Endothelial cell of umbilical vein (primary cell): ENCODE measurements around the gene SRGAP1. TPM values are rescaled to one million over a fixed set of nuclear protein-coding genes. Genes with fewer than 3 reads are reported as not detected.
"Not testable (repeated sequence)": the region's sequence is repeated elsewhere in the genome, so short reads cannot be mapped to it uniquely, and the experiment has no call there.

Experiments
- BruUV-seq: library from RNA; stranded (reverse); fragments of 400-500 nt; replicated peaks from 2 replicates; lab custom pipeline; 2021; lab: Mats Ljungman, UMichigan
- CTCF ChIA-PET: fragments of 300-600, 350-600 bp; sonication (Branson Sonifier 250); formaldehyde crosslinking; loops from one replicate; lab custom pipeline; 2021; ENCODE audit warnings: antibody characterized with exemption, inconsistent platforms; lab: Charles Lee
- POLR2A ChIA-PET: fragments of 300-600, 350-600 bp; sonication (Branson Sonifier 250); formaldehyde crosslinking; loops from one replicate; lab custom pipeline; 2021; ENCODE audit warnings: antibody characterized with exemption, inconsistent platforms; lab: Charles Lee
- DNase-seq: peaks from one replicate; pipeline ENCODE4 v3.0.0-alpha.2; 2011; ENCODE audit warnings: low read depth, low spot score
- FAIRE-seq: peaks from 2 replicates; lab custom pipeline; 2011; peaks lifted over from hg19 to GRCh38; lab: Jason Lieb, UNC
- H2AFZ ChIP-seq: 2 replicates; pipeline ENCODE4 v1.6.0; 2012; ENCODE audit warnings: low read depth, low read length, control low read depth, inconsistent platforms
- H3K27ac ChIP-seq: 2 replicates; pipeline ENCODE4 v1.5.1; 2011; ENCODE audit warnings: low read depth, mild to moderate bottlenecking, control low read depth, low read length, moderate library complexity; ENCODE audit not compliant: insufficient read depth
- H3K27me3 ChIP-seq, 2 experiments: 2 replicates each; pipeline versions ENCODE4 v1.6.0 to v1.6.1; 2011; ENCODE audit warnings: low read length in 2 of 2, mixed read lengths in 1 of 2; ENCODE audit not compliant: control insufficient read depth in 2 of 2, insufficient read depth in 2 of 2
- H3K36me3 ChIP-seq, 2 experiments: 2 replicates in 1 of 2; 3 replicates in 1 of 2; pipeline ENCODE4 v1.5.1; 2011; ENCODE audit warnings: low read length in 2 of 2, mild to moderate bottlenecking in 1 of 2, moderate library complexity in 1 of 2; ENCODE audit not compliant: control insufficient read depth in 2 of 2, insufficient read depth in 2 of 2; ENCODE audit errors: extremely low read depth in 1 of 2
- H3K4me1 ChIP-seq: 3 replicates; pipeline ENCODE4 v1.5.1; 2011; ENCODE audit warnings: mild to moderate bottlenecking, low read length; ENCODE audit not compliant: control insufficient read depth, insufficient read depth; ENCODE audit errors: extremely low read depth
- H3K4me2 ChIP-seq: 2 replicates; pipeline ENCODE4 v1.6.1; 2011; ENCODE audit warnings: low read length, control low read depth, mixed read lengths; ENCODE audit not compliant: insufficient read depth
- H3K4me3 ChIP-seq, 3 experiments: fragments of 200-600 bp in 1 of 3; sonication (generic), shearing (Covaris generic) in 1 of 3; replicated peaks in 1 of 3; 2 replicates each; pipeline ENCODE4 v1.5.1; 2011 to 2016; ENCODE audit warnings: control low read depth in 3 of 3, low read length in 3 of 3, mild to moderate bottlenecking in 2 of 3, inconsistent platforms in 1 of 3, low read depth in 1 of 3, moderate library complexity in 1 of 3; ENCODE audit not compliant: insufficient read depth in 1 of 3
- H3K79me2 ChIP-seq: 2 replicates; pipeline ENCODE4 v1.6.0; 2012; ENCODE audit warnings: low read length, inconsistent platforms; ENCODE audit not compliant: control insufficient read depth, insufficient read depth
- H3K9ac ChIP-seq: replicated peaks from 2 replicates; pipeline ENCODE3; 2011; ENCODE audit warnings: low read length, control low read depth; ENCODE audit not compliant: insufficient read depth; ENCODE audit errors: extremely low read depth
- H3K9me1 ChIP-seq: replicated peaks from 3 replicates; pipeline ENCODE4 v1.6.0; 2011; ENCODE audit warnings: mild to moderate bottlenecking, low read length; ENCODE audit not compliant: control insufficient read depth, insufficient read depth; ENCODE audit errors: extremely low read depth
- H3K9me3 ChIP-seq: replicated peaks from 2 replicates; pipeline ENCODE4 v1.5.1; 2012; ENCODE audit warnings: low read length, inconsistent platforms; ENCODE audit not compliant: control insufficient read depth, insufficient read depth
- H4K20me1 ChIP-seq: replicated peaks from 2 replicates; pipeline ENCODE3; 2011; ENCODE audit warnings: mild to moderate bottlenecking, low read length; ENCODE audit not compliant: control insufficient read depth, insufficient read depth; ENCODE audit errors: extremely low read depth
- CTCF ChIP-seq, 2 donors: IDR thresholded peaks; 1 replicate in 1 of 2; 2 replicates in 1 of 2; pipeline ENCODE4 v1.5.1; 2011; ENCODE audit warnings: low read length in 2 of 2, mild to moderate bottlenecking in 2 of 2, moderate library complexity in 2 of 2, control low read depth in 1 of 2, inconsistent platforms in 1 of 2, low read depth in 1 of 2; ENCODE audit not compliant: insufficient read depth in 1 of 2; ENCODE audit errors: extremely low read depth in 1 of 2
- EZH2 ChIP-seq: IDR thresholded peaks from 2 replicates; pipeline ENCODE4 v1.6.1; 2012; ENCODE audit warnings: borderline replicate concordance, low read depth, mild to moderate bottlenecking, moderate library complexity, low read length, inconsistent platforms; ENCODE audit not compliant: severe bottlenecking
- FOS ChIP-seq: IDR thresholded peaks from 2 replicates; pipeline ENCODE4 v1.6.1; 2011; ENCODE audit warnings: mild to moderate bottlenecking, low read length, moderate library complexity, borderline replicate concordance; ENCODE audit not compliant: insufficient read depth
- GATA2 ChIP-seq: IDR thresholded peaks from 2 replicates; pipeline ENCODE4 v1.7.0; 2011; ENCODE audit warnings: low read depth, mild to moderate bottlenecking, moderate library complexity, mixed read lengths, low read length; ENCODE audit not compliant: insufficient read length, insufficient read depth
- JUN ChIP-seq: IDR thresholded peaks from 2 replicates; pipeline ENCODE4 v1.6.1; 2011; ENCODE audit warnings: borderline replicate concordance, low read depth; ENCODE audit not compliant: insufficient read length, insufficient read depth
- MAX ChIP-seq: IDR thresholded peaks from 2 replicates; pipeline ENCODE4 v1.6.1; 2011; ENCODE audit not compliant: insufficient read depth, insufficient read length
- MYC ChIP-seq: IDR thresholded peaks from one replicate; pipeline ENCODE4 v1.6.1; 2011; ENCODE audit warnings: mild to moderate bottlenecking, low read depth, low read length
- POLR2A ChIP-seq: IDR thresholded peaks from 2 replicates; pipeline ENCODE4 v1.6.1; 2012; ENCODE audit warnings: low read depth, mild to moderate bottlenecking, control low read depth, low read length
- POLR2AphosphoS5 ChIP-seq: IDR thresholded peaks from 2 replicates; pipeline ENCODE4 v1.6.1; 2012; ENCODE audit warnings: low read depth, mild to moderate bottlenecking, control low read depth, low read length, moderate library complexity; ENCODE audit not compliant: insufficient read depth
- dilution Hi-C: fragments of 300-500 bp; cut with MboI; formaldehyde crosslinking; loops from one replicate; pipeline ENCODE4 v1.15.0; 2019; ENCODE audit warnings: low sequenced_read_pairs; ENCODE audit not compliant: extremely low pct_ligation_motif_present
- intact Hi-C: fragments of 100-400 bp; cut with micrococcal nuclease; formaldehyde crosslinking; loops from one replicate; pipeline ENCODE4 v1.10.0; 2022
- polyA plus RNA-seq, 4 experiments: library from polyadenylated mRNA; depleted of rRNA in 3 of 4; stranded (reverse) in 3 of 4; unstranded in 1 of 4; fragments of >200 nt; gene quantifications; 2 replicates each; pipeline versions ENCODE4 v1.2.1 to v1.2.3, GENCODE V29; 2011 to 2012; ENCODE audit warnings: missing spikeins in 1 of 4
- total RNA-seq: library from RNA; stranded (reverse); gene quantifications from 2 replicates; pipeline ENCODE4 v1.2.3, GENCODE V29; 2021

Gene SRGAP1
- total and polyA plus RNA-seq, 2 donors (not counting 3 experiments of a cell fraction or from before 2014, with no cell fraction given): 4.9 to 16.3 TPM

GRCh38 chr12:64018116-64018515 lies 173.6 kb downstream of the SRGAP1 start:
- BruUV-seq, intact Hi-C loops, H3K27me3 ChIP-seq, H3K79me2 ChIP-seq, DNase-seq, H3K9ac ChIP-seq, H2AFZ ChIP-seq, H3K4me2 ChIP-seq, H3K4me3 ChIP-seq, H3K9me1 ChIP-seq, POLR2A ChIA-PET, H3K27ac ChIP-seq, H3K4me1 ChIP-seq, H3K36me3 ChIP-seq, dilution Hi-C loops, H4K20me1 ChIP-seq, FAIRE-seq, H3K9me3 ChIP-seq: not testable (repeated sequence)
- CTCF ChIA-PET: interaction anchor here (1.3 kb wide), 2 partner anchors 11 to 174 kb away, joined by 3 read pairs; partner anchors contain the start of gene SRGAP1

- POLR2A ChIA-PET: no interaction called here
- no peaks in the 10 kb centered on the region for H3K27me3 ChIP-seq
- H2AFZ ChIP-seq: no peak overlapping the region
- H3K27ac ChIP-seq: no peak overlapping the region
- no peak overlapping the region for H3K4me2 ChIP-seq
- H3K9me1 ChIP-seq: no peaks in the 10 kb centered on the region
- no peaks in the 10 kb centered on the region for H3K36me3 ChIP-seq
- no TSS peak for BruUV-seq
- no peak for TF ChIP-seq EZH2
- TF ChIP-seq MAX: no peak
- TF ChIP-seq GATA2: no peak
- no peak for TF ChIP-seq POLR2A
- TF ChIP-seq FOS: no peak
- TF ChIP-seq CTCF (IDR thresholded peaks at IDR 0.05; ENCODE audit: extremely low read depth in 1 of 2, insufficient read depth in 1 of 2, low read depth in 1 of 2, low read length in 2 of 2): no peak
- no peak for TF ChIP-seq JUN
- TF ChIP-seq MYC: no peak
- TF ChIP-seq POLR2AphosphoS5: no peak
- no peaks in the 10 kb centered on the region for H3K4me1 ChIP-seq
- intact Hi-C loops (no loop called here), dilution Hi-C loops (no loop called here)
- H4K20me1 ChIP-seq: no peaks in the 10 kb centered on the region
- CTCF ChIA-PET: interaction anchor here (1.3 kb wide), 2 partner anchors 10 to 174 kb away, joined by 3 read pairs; partner anchors contain the start of gene SRGAP1
- no peaks in the 10 kb centered on the region for H3K9me3 ChIP-seq
- no peak overlapping the region for H3K4me3 ChIP-seq
- FAIRE-seq (no peak), DNase-seq (no peak)
- H3K79me2 ChIP-seq: no peaks in the 10 kb centered on the region
- no peak overlapping the region for H3K9ac ChIP-seq
These were observed 174.0 kb downstream of the SRGAP1 start for GRCh38 chr12:64018524-64018923.
